AG20443 (cell line): ENCODE measurements around the gene MSLN.
A peak's percentile ranks its signal among the peaks of the same experiment; 100 is the strongest.

Experiments
- DNase-seq: peaks from one replicate; pipeline ENCODE4 v3.0.0; 2012; ENCODE audit warnings: low spot score, mixed read lengths

Gene MSLN

GRCh38 chr16:760545-761343 lies at the start of gene MSLN:
Gene MSLN, plus strand, starts transcription at chr16:760734. Its CDS starts 1,947 bp downstream, at chr16:762681.
- peak; percentile 59 for DNase-seq

- DNase-seq = no peak
Observed at GRCh38 chr16:711084-711483, 49.5 kb upstream of the MSLN start.

- DNase-seq = peak; percentile 90
Observed at GRCh38 chr16:711548-712320, 48.8 kb upstream of the MSLN start.

GRCh38 chr16:712740-713250 lies 47.7 kb upstream of the MSLN start:
- DNase-seq = peak; percentile 84

GRCh38 chr16:714079-714478 lies 46.5 kb upstream of the MSLN start:
- DNase-seq = no peak

- peak; percentile 97 for DNase-seq
Observed at GRCh38 chr16:714558-715476, 45.7 kb upstream of the MSLN start, which contains the start of gene METRN. Gene METRN, plus strand, starts transcription at chr16:715118. Its CDS starts 172 bp downstream, at chr16:715290.

- DNase-seq = peak; percentile 46
Observed at GRCh38 chr16:715477-716199, 44.9 kb upstream of the MSLN start.

GRCh38 chr16:716200-716568 lies 44.4 kb upstream of the MSLN start:
- peak; percentile 57 for DNase-seq

GRCh38 chr16:716768-717325 lies 43.7 kb upstream of the MSLN start:
- no peak for DNase-seq

- no peak for DNase-seq
Observed at GRCh38 chr16:717450-718245, 42.9 kb upstream of the MSLN start.

GRCh38 chr16:718389-718788 lies 42.1 kb upstream of the MSLN start:
- no peak for DNase-seq

- no peak for DNase-seq
Observed at GRCh38 chr16:718922-719321, 41.6 kb upstream of the MSLN start.

- DNase-seq = no peak
Observed at GRCh38 chr16:719815-720446, 40.6 kb upstream of the MSLN start.

GRCh38 chr16:720447-720989 lies 40.0 kb upstream of the MSLN start:
- DNase-seq = peak; percentile 66

GRCh38 chr16:720990-721764 lies 39.4 kb upstream of the MSLN start, which contains the start of gene ANTKMT:
Gene ANTKMT, plus strand, starts transcription at chr16:721146. Its CDS starts 129 bp downstream, at chr16:721275.
- DNase-seq = peak; percentile 92

- DNase-seq = no peak
Observed at GRCh38 chr16:721765-722540, 38.6 kb upstream of the MSLN start.

GRCh38 chr16:722835-723633 lies 37.5 kb upstream of the MSLN start:
- DNase-seq = no peak
